GM21515 (cell line): Measurements from ENCODE around the gene PEX7.
"Not testable (repeated sequence)": the region's sequence is repeated elsewhere in the genome, so short reads cannot be mapped to it uniquely, and the experiment has no call there.

Source experiments
- ATAC-seq: cut with Tn5 transposase; IDR thresholded peaks from one replicate; pipeline ENCODE4 v1.9.1; 2021; ENCODE audit not compliant: unreplicated experiment

The PEX7 gene

GRCh38 chr6:136893187-136893586, 70.8 kb downstream of the PEX7 start:
- no peak for ATAC-seq

- no peak for ATAC-seq
Measured at GRCh38 chr6:136895901-136896300, 73.5 kb downstream of the PEX7 start.

GRCh38 chr6:136897071-136897470, 74.7 kb downstream of the PEX7 start:
- no peak for ATAC-seq

GRCh38 chr6:136901212-136901784, 78.9 kb downstream of the PEX7 start:
- ATAC-seq = no peak

- not testable (repeated sequence) for ATAC-seq
Measured at GRCh38 chr6:136904477-136904876, 82.1 kb downstream of the PEX7 start.

- ATAC-seq = no peak
Measured at GRCh38 chr6:136914947-136915346, 92.6 kb downstream of the PEX7 start.

- no peak for ATAC-seq
Measured at GRCh38 chr6:136918706-136919105, 96.3 kb downstream of the PEX7 start.

- ATAC-seq = no peak
Measured at GRCh38 chr6:136920216-136920615, 97.8 kb downstream of the PEX7 start.

GRCh38 chr6:136920671-136921380, 98.4 kb downstream of the PEX7 start:
- ATAC-seq = no peak

- ATAC-seq = no peak
Measured at GRCh38 chr6:136921381-136921935, 99.1 kb downstream of the PEX7 start.

- ATAC-seq = no peak
Measured at GRCh38 chr6:136921936-136922684, 99.7 kb downstream of the PEX7 start, which contains the start of gene SLC35D3. SLC35D3 (plus strand) TSS chr6:136922301; CDS start chr6:136922429, 128 bp downstream.

- ATAC-seq = no peak
Measured at GRCh38 chr6:136922685-136923006, 100.3 kb downstream of the PEX7 start.

- ATAC-seq = no peak
Measured at GRCh38 chr6:136923116-136923953, 100.9 kb downstream of the PEX7 start.

GRCh38 chr6:136923954-136924673, 101.7 kb downstream of the PEX7 start:
- ATAC-seq = no peak

- no peak for ATAC-seq
Measured at GRCh38 chr6:136926383-136926782, 104.0 kb downstream of the PEX7 start.

- ATAC-seq = no peak
Measured at GRCh38 chr6:136927292-136927691, 104.9 kb downstream of the PEX7 start.

- ATAC-seq = no peak
Measured at GRCh38 chr6:136930528-136930927, 108.1 kb downstream of the PEX7 start.

- ATAC-seq = no peak
Measured at GRCh38 chr6:136932599-136932998, 110.2 kb downstream of the PEX7 start.

GRCh38 chr6:136945072-136945471, 122.7 kb downstream of the PEX7 start:
- ATAC-seq = no peak

- no peak for ATAC-seq
Measured at GRCh38 chr6:136945711-136946121, 123.3 kb downstream of the PEX7 start.
